WI38 (cell line): ENCODE results near the gene BARHL2.

ENCODE experiments used
- H3K4me3 ChIP-seq: 2 replicates; pipeline ENCODE4 v1.5.1; 2011; ENCODE audit warnings: low read depth, mild to moderate bottlenecking, control low read depth, low read length
- TF ChIP-seq, protein P1 (sequence below): IDR thresholded peaks from 2 replicates; pipeline ENCODE4 v1.5.1; 2012; ENCODE audit warnings: low read depth, mild to moderate bottlenecking, control low read depth, low read length

Gene BARHL2

DNA sequence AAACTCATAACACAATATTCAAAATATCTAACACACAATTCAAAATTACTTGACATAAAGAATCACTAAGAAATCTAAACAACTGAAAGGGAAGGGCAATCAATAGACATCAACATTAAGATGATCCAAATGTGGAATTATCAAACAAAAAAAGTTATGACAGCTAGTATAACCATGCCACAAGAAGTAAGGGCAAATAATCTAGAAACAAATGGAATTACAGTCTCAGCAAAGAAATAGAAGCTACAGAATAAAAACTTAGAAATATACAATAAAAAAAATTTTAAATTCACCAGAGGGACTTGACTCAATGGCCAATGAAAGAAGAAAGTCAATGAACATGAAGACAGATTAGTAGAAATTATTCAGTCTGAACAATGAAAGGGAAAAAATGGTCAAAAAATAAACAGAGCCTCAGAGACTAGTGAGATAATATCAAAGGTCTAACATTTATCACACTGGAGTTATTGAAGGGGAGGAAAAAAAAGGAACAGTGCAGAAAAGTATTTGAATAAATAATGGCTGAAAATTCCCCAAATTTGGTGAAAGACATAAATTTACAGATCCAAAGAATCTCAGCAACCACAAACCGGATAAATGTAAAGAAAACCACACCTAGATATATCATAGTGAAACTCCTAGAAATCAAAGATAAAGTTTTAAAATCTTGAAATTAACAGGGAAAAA is 41.8 kb downstream of the BARHL2 start:
- H3K4me3 ChIP-seq, result no peak overlapping the region
- TF ChIP-seq, protein P1, sequence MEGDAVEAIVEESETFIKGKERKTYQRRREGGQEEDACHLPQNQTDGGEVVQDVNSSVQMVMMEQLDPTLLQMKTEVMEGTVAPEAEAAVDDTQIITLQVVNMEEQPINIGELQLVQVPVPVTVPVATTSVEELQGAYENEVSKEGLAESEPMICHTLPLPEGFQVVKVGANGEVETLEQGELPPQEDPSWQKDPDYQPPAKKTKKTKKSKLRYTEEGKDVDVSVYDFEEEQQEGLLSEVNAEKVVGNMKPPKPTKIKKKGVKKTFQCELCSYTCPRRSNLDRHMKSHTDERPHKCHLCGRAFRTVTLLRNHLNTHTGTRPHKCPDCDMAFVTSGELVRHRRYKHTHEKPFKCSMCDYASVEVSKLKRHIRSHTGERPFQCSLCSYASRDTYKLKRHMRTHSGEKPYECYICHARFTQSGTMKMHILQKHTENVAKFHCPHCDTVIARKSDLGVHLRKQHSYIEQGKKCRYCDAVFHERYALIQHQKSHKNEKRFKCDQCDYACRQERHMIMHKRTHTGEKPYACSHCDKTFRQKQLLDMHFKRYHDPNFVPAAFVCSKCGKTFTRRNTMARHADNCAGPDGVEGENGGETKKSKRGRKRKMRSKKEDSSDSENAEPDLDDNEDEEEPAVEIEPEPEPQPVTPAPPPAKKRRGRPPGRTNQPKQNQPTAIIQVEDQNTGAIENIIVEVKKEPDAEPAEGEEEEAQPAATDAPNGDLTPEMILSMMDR, result no peak

DNA sequence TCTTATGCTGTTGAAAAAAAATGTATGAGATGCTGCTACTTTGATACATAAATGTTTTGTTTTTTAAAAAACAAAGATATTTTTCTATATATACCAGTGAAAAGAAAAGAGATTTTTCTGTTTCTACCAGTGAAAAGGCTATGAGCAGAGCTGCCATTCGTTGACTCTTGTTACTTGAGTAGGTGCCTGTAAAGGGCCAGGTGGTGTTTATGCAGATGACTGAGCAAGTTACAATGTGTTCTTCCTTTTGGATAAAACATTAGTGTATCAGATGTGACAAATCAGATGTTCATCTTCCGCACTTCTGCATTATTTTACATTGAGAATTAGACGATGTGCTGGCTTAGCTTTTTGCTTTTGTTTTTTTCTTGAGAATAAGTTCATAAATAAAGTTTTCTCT is 45.4 kb downstream of the BARHL2 start:
- TF ChIP-seq, protein P1, result no peak
- H3K4me3 ChIP-seq, result no peak overlapping the region

DNA sequence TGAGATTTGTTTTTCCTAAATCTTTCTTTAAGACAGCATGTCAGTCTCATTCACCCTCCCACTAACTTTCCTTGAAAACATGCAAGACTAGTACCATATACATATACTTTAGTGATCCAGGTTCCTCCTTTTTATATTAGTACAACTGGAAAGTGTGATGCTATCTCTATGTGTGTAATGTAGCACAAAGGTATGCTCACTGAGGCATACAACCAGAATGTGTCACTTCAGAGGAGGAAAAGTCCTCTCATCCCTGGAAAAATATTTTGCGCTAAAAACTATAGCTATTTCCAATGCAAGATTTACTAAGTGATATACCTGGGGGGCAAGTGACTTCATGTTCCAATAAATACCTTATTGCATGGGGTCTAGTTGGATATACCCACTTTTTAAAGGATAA is 45.9 kb downstream of the BARHL2 start:
- TF ChIP-seq, protein P1, result no peak
- no peak overlapping the region for H3K4me3 ChIP-seq
